Right cardiac atrium (tissue), 5 donors: ENCODE data around the gene SMS. TPM values are rescaled to one million over a fixed set of nuclear protein-coding genes. Genes with fewer than 3 reads are reported as not detected.

Source experiments
- ATAC-seq, 2 donors: fragments of 200-7000 bp; cut with Tn5 transposase; one replicate each; pipeline versions ENCODE4 v1.8.0 to v1.9.1; 2020; ENCODE audit warnings: moderate library complexity in 2 of 2, mild to moderate bottlenecking in 1 of 2
- DNase-seq, 3 donors: peaks; one replicate each; pipeline ENCODE4 v3.0.0-alpha.2; 2020
- H3K27ac ChIP-seq: one replicate; pipeline ENCODE4 v1.5.1; 2013; ENCODE audit warnings: mild to moderate bottlenecking, low read length, control low read depth, moderate library complexity
- H3K27me3 ChIP-seq: one replicate; pipeline ENCODE4 v1.6.1; 2013; ENCODE audit not compliant: control insufficient read depth, insufficient read depth
- H3K4me1 ChIP-seq: one replicate; pipeline ENCODE4 v1.6.1; 2013; ENCODE audit warnings: low read length; ENCODE audit not compliant: control insufficient read depth, insufficient read depth
- H3K4me3 ChIP-seq: one replicate; pipeline ENCODE4 v1.5.1; 2013; ENCODE audit warnings: low read length, control low read depth
- H3K9me3 ChIP-seq: one replicate; pipeline ENCODE4 v1.6.1; 2013; ENCODE audit warnings: low read length; ENCODE audit not compliant: control insufficient read depth
- WGBS: extraction: QIAGEN DNeasy Blood & Tissue Kit; methylation state at CpG from one replicate; pipeline ENCODE4 v1.1.7; 2013; 5-methylcytosine and 5-hydroxymethylcytosine counted together
- intact Hi-C, 4 donors: fragments of 100-400 bp; cut with DNase I; formaldehyde crosslinking; loops; one replicate each; pipeline versions ENCODE4 v1.11.0 to v1.14.0; 2022 to 2023
- polyA plus RNA-seq: library from polyadenylated mRNA; stranded (reverse); fragments of 200-250 nt; gene quantifications from one replicate; pipeline ENCODE4 v1.2.3, GENCODE V29; 2013
- total RNA-seq, 4 donors: library from RNA; stranded (reverse); fragmentation: NEBNext Ultra II Directional; extraction: Animal tissue kit (Norgen Biotek cat#: 25700); gene quantifications; one replicate each; pipeline ENCODE4 v1.2.1, GENCODE V29; 2021
- donor health status: healthy with polysubstance abuse.
- donor health status: DM: no; HTN: yes; CAD: no.
- donor health status: DM: no; HTN: no; CAD: no.
- donor health status: DM: no; HTN: yes; CAD: no; lungs with severe emphysema.
- donor health status: DM: yes; HTN: yes; CAD: no.

Gene SMS
- total and polyA plus RNA-seq, 5 donors, result 44.7 to 62.8 (median 55.6) TPM

DNA sequence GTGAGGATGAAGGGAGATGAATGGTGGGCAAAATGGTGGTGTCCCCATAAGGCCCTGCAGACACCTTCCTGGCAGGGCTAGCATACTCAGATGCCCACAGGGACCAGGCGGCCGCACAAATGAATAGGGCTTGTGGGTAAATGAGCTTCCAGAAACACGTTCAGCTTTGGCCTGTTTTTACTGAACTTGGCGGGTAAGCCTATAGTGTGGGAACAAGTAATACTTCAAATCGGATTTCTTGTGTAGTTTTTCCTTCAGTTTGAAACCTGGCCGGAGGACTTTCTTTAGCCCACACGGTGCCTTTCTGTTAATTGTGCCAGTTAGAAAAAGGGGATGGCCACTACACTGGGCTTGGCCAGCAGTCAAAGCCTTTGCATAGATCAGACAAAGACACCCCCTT, 22.8 kb downstream of the SMS start:
- H3K27me3 ChIP-seq, result no peaks in the 10 kb centered on the region
- peak overlapping the region; percentile 42 for H3K27ac ChIP-seq
- no peaks in the 10 kb centered on the region for H3K9me3 ChIP-seq
- no peaks in the 10 kb centered on the region for H3K4me1 ChIP-seq
- 67% methylated on average over 7 of the region's 7 CpGs for WGBS
- ATAC-seq (peak in 1 of 2 donors; percentile 62), DNase-seq (peak in 1 of 3 donors; percentile 46)
- no peak overlapping the region for H3K4me3 ChIP-seq
- intact Hi-C loops, result no loop called here

DNA sequence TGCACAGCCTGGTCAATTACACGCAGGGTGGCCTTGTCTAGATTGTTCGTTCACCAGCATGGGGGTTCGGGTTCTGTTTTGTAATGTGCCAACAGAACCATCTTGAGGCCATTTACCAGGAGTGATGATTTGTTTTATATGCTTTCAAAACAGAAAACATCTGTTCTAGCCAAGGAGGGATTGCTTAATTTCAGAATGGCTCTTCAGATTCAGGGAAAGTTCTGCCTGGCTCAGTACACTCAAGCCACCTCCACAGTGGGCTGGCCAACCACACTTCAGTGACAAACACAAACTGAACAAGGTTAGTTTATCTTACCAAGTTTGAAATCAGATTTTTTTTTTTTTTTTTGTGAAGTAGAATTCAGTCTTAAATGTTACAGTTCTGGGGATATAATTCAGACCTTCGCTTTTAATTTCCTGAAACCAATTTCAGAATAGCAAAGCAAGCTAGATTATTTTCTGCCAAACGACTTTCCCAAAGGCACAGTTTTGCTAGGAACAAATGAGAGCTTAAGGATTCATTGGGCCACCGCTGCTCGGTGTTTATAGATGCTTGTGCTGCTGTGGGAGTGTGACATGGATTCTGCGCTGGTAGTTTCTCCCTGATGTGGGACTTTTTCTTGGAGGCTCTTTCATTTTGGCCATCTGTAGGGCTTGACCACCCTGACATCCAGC, 23.4 kb downstream of the SMS start:
- 64% methylated on average over 8 of the region's 8 CpGs for WGBS
- intact Hi-C loops, result no loop called here

GRCh38 chrX:21966866-21967265, 26.4 kb downstream of the SMS start:
- no peaks in the 10 kb centered on the region for H3K9me3 ChIP-seq
- no peak overlapping the region for H3K27ac ChIP-seq
- H3K4me3 ChIP-seq, result no peak overlapping the region
- no peaks in the 10 kb centered on the region for H3K4me1 ChIP-seq
- 92% methylated on average over 9 of the region's 9 CpGs for WGBS
- no peaks in the 10 kb centered on the region for H3K27me3 ChIP-seq
- ATAC-seq, result no peak
- intact Hi-C loops, result no loop called here
- DNase-seq, result no peak

More for the DNA sequence above, 23.4 kb downstream of the SMS start:
- peak in 1 of 3 donors; percentile 53 for DNase-seq
- Histone ChIP-seq H3K4me1 (no peaks in the 10 kb centered on the region), H3K9me3 (no peaks in the 10 kb centered on the region), H3K27me3 (no peaks in the 10 kb centered on the region), H3K4me3 (no peak overlapping the region), H3K27ac (peak overlapping the region; percentile 42)
- ATAC-seq, result peak; percentile 60 to 75

- H3K4me3 ChIP-seq, result no peak overlapping the region
- no peak for ATAC-seq
- H3K27me3 ChIP-seq, result no peaks in the 10 kb centered on the region
- 62% methylated on average over 7 of the region's 7 CpGs for WGBS
- intact Hi-C loops, result no loop called here
- DNase-seq, result no peak
- H3K27ac ChIP-seq, result no peak overlapping the region
- no peaks in the 10 kb centered on the region for H3K4me1 ChIP-seq
- H3K9me3 ChIP-seq, result no peaks in the 10 kb centered on the region
Observed at GRCh38 chrX:21968333-21968732, 27.8 kb downstream of the SMS start.

DNA sequence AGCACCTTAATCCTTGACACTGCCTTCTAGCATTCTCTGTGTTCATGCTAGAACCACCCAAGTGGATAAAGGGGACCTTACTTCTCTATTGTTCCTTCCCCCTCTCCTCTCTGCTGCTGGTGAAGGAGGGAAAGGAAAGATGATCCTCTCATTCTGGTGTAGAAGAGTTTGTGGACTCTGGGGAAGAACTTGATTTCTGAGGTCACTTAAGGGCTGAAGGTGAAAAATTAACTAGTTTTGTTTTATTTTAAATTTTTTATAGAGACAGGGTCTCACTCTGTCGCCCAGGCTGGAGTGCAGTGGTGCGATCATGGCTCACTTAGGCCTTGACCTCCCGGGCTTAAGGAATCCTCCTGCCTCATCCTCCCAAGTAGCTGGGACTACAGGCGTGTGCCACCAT, 29.8 kb downstream of the SMS start:
- no peak overlapping the region for H3K27ac ChIP-seq
- intact Hi-C loops, result no loop called here
- H3K27me3 ChIP-seq, result no peaks in the 10 kb centered on the region
- no peaks in the 10 kb centered on the region for H3K4me1 ChIP-seq
- DNase-seq (no peak), ATAC-seq (no peak)
- 98% methylated on average over 4 of the region's 4 CpGs for WGBS
- no peaks in the 10 kb centered on the region for H3K9me3 ChIP-seq
- no peak overlapping the region for H3K4me3 ChIP-seq

DNA sequence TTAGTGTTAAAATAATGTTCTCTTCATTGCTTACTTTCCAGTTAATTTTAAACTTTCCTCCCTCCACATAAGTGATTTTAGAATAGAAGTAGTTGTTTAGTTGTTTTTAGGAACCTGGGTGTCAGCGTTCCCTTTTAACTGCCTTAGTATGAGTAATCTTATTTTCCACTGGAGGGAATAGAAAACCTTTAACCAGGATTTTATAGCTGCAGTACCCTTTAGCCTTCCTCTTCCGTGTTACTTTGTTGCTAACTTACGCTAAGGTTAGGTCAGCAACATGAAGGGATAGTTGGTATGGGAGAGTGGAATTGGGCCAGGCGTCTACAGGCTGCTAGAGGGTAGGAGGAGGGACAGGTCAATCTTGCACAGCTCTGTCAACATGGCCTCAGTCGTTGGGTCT, 31.5 kb downstream of the SMS start:
- Histone ChIP-seq H3K27ac (no peak overlapping the region), H3K9me3 (no peaks in the 10 kb centered on the region), H3K27me3 (no peaks in the 10 kb centered on the region), H3K4me1 (no peaks in the 10 kb centered on the region), H3K4me3 (no peak overlapping the region)
- no peak for DNase-seq
- no peak for ATAC-seq
- 89% methylated on average over 5 of the region's 5 CpGs for WGBS
- intact Hi-C loops, result no loop called here

DNA sequence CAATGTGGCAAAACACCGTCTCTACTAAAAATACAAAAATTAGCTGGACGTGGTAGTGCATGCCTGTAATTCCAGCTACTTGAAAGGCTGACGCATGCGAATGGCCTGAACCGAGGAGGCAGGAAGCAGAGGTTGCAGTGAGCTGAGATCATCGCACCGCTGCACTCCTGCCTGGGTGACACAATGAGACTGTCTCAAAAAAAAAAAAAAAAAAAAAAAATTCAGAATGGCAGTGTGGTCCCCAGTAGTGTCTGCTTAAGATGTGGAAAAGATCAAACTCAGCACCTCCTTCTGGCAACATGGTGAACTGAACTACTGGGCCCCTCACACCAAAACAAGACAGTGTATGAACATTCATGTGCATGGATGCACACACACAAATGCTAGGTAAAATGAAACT, 32.2 kb downstream of the SMS start:
- Histone ChIP-seq H3K27ac (no peak overlapping the region), H3K4me1 (no peaks in the 10 kb centered on the region), H3K9me3 (no peaks in the 10 kb centered on the region), H3K4me3 (no peak overlapping the region), H3K27me3 (no peaks in the 10 kb centered on the region)
- intact Hi-C loops, result no loop called here
- 57% methylated on average over 7 of the region's 7 CpGs for WGBS
- DNase-seq (no peak), ATAC-seq (peak in 1 of 2 donors; percentile 71)

DNA sequence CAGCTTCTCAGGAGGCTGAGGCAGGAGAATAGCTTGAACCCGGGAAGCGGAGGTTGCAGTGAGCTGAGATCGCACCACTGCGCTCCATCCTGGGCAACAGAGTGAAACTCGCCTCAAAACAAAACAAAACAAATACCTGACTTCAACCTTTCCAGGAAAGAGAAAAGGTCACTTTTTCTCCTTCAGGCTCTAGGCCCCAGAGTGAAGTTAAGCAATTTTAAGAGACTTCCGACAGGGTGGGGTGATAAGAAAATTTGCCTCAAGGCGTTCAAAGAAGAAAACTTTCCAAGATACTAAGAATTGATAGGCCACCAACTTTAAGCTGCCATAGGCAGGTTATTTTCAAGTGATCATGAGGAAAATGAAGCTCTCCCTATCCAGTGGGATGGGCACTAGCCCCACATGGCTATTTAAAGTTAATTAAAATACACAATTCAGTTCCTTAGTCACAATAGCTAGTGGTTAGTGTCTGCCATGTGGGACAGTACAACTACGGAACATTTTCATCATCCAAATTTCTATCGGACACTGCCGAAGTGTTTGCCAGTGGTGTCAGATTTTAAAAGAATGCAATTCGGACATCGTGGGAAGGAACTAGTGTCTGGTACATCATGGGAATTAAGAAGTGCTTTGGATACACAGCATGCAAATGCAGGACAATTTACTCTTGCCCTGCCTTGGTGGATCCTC, 33.0 kb downstream of the SMS start:
- H3K4me1 ChIP-seq, result no peaks in the 10 kb centered on the region
- H3K27ac ChIP-seq, result no peak overlapping the region
- DNase-seq, result no peak
- no peak overlapping the region for H3K4me3 ChIP-seq
- H3K27me3 ChIP-seq, result no peaks in the 10 kb centered on the region
- no peaks in the 10 kb centered on the region for H3K9me3 ChIP-seq
- WGBS, result 63% methylated on average over 12 of the region's 12 CpGs
- intact Hi-C loops, result no loop called here
- peak in 1 of 2 donors; percentile 52 for ATAC-seq

GRCh38 chrX:21974011-21974385, 33.5 kb downstream of the SMS start:
- WGBS, result 46% methylated on average over 2 of the region's 2 CpGs
- Histone ChIP-seq H3K4me1 (no peaks in the 10 kb centered on the region), H3K27me3 (no peaks in the 10 kb centered on the region), H3K9me3 (no peaks in the 10 kb centered on the region), H3K4me3 (no peak overlapping the region), H3K27ac (no peak overlapping the region)
- ATAC-seq (no peak), DNase-seq (no peak)
- intact Hi-C loops, result no loop called here

- no peak overlapping the region for H3K4me3 ChIP-seq
- H3K27me3 ChIP-seq, result no peaks in the 10 kb centered on the region
- no peaks in the 10 kb centered on the region for H3K4me1 ChIP-seq
- no peak overlapping the region for H3K27ac ChIP-seq
- intact Hi-C loops, result no loop called here
- DNase-seq (no peak), ATAC-seq (no peak)
- no peaks in the 10 kb centered on the region for H3K9me3 ChIP-seq
- WGBS, result 86% methylated on average over 3 of the region's 3 CpGs
Observed at GRCh38 chrX:21975242-21975641, 34.7 kb downstream of the SMS start.

- H3K9me3 ChIP-seq, result no peaks in the 10 kb centered on the region
- DNase-seq (no peak), ATAC-seq (no peak)
- WGBS, result 47% methylated on average over 6 of the region's 6 CpGs
- H3K27ac ChIP-seq, result no peak overlapping the region
- no peak overlapping the region for H3K4me3 ChIP-seq
- intact Hi-C loops, result no loop called here
- no peaks in the 10 kb centered on the region for H3K27me3 ChIP-seq
- H3K4me1 ChIP-seq, result no peaks in the 10 kb centered on the region
Observed at GRCh38 chrX:21975812-21976211, 35.3 kb downstream of the SMS start.
